Karpas-422 (cell line): ENCODE measurements around the gene IL17RC. TPM values are rescaled to one million over a fixed set of nuclear protein-coding genes. Genes with fewer than 3 reads are reported as not detected.

ENCODE experiments used
- DNase-seq: peaks from one replicate; pipeline ENCODE4 v3.0.0-alpha.2; 2015
- H2AFZ ChIP-seq: fragments of 200-600 bp; sonication (generic); 2 replicates; pipeline ENCODE4 v1.6.1; 2014; ENCODE audit warnings: antibody characterized with exemption, low read length, mixed read lengths
- H3K27ac ChIP-seq: fragments of 200-600 bp; sonication (generic); 2 replicates; pipeline ENCODE4 v1.5.1; 2014; ENCODE audit warnings: mild to moderate bottlenecking, low read length, moderate library complexity
- H3K27me3 ChIP-seq: fragments of 200-600 bp; sonication (generic); 2 replicates; pipeline ENCODE4 v1.6.1; 2014; ENCODE audit warnings: low read length, mixed read lengths
- H3K36me3 ChIP-seq: fragments of 200-600 bp; sonication (generic); 2 replicates; pipeline ENCODE4 v1.6.1; 2014; ENCODE audit warnings: low read length, mixed read lengths; ENCODE audit not compliant: insufficient read depth
- H3K4me1 ChIP-seq: fragments of 200-600 bp; sonication (generic); 2 replicates; pipeline ENCODE4 v1.6.1; 2014; ENCODE audit warnings: mild to moderate bottlenecking, low read length, mixed read lengths
- H3K4me2 ChIP-seq: fragments of 200-600 bp; sonication (generic); 2 replicates; pipeline ENCODE4 v1.6.1; 2014; ENCODE audit warnings: low read length, low read depth, mild to moderate bottlenecking; ENCODE audit not compliant: poor library complexity, severe bottlenecking
- H3K4me3 ChIP-seq: fragments of 200-600 bp; sonication (generic); 2 replicates; pipeline ENCODE4 v1.5.1; 2014; ENCODE audit warnings: mild to moderate bottlenecking, antibody characterized with exemption, low read length, mixed read lengths
- H3K79me2 ChIP-seq: fragments of 200-600 bp; sonication (generic); 2 replicates; pipeline ENCODE4 v1.6.1; 2014; ENCODE audit warnings: mild to moderate bottlenecking, low read length, mixed read lengths
- H3K9ac ChIP-seq: fragments of 200-600 bp; sonication (generic); 2 replicates; pipeline ENCODE4 v1.6.0; 2014; ENCODE audit warnings: low read length
- H3K9me2 ChIP-seq: fragments of 200-600 bp; sonication (generic), shearing (Covaris generic); replicated peaks from 2 replicates; pipeline ENCODE4 v1.6.0; 2014; ENCODE audit warnings: mild to moderate bottlenecking, low read length, moderate library complexity; ENCODE audit not compliant: insufficient read depth
- H3K9me3 ChIP-seq: fragments of 300-700, 200-600 bp; sonication (generic); 2 replicates; pipeline ENCODE4 v1.6.1; 2014; ENCODE audit warnings: low read length, mixed read lengths
- H4K20me1 ChIP-seq: fragments of 200-600 bp; sonication (generic); 2 replicates; pipeline ENCODE4 v1.6.1; 2014; ENCODE audit warnings: mild to moderate bottlenecking, antibody characterized with exemption, low read length, low read depth; ENCODE audit not compliant: insufficient read depth
- small RNA-seq: library from RNA; depleted of rRNA; stranded (forward); fragments of <200 nt; gene quantifications from one replicate; pipeline ENCODE3, GENCODE V24; 2014
- total RNA-seq: library from RNA; depleted of rRNA; stranded (reverse); fragments of >200 nt; shearing (Covaris generic); gene quantifications from 2 replicates; pipeline ENCODE4 v1.2.3, GENCODE V29; 2014; ENCODE audit warnings: low replicate concordance; rRNA removed

Gene IL17RC
- total RNA-seq, 1 experiment from 2014 or later = 2.5 TPM

DNA sequence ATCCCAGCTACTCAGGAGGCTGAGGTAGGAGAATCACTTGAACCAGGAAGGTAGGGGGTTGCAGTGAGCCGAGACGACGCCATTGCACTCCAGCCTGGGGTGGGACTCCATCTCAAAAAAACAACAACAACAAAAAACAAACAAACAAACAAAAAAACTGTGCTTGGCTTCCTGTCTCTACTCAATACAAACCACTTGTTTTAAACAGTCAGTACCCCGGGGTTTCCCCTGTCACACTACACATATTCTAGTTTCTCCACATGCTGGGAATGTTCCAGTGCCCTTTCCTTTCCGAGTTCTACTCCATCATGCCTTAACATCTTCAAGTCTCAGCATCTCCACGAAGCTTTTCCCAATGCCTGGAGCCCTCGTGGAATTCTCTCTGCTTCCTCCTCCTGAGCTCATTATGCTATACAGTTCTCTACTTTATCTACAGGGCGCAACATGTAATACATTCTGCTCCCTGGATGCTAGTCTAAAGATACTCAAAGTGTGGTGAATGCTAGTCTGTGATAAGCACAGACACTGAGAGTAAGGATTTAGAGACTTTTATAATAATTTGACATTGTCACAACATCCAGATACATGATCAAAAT, 61.9 kb downstream of the IL17RC start:
- DNase-seq = no peak
- Histone ChIP-seq H3K9me2 (no peaks in the 10 kb centered on the region), H3K4me3 (no peak overlapping the region), H3K9ac (no peak overlapping the region), H2AFZ (no peak overlapping the region), H3K27ac (no peak overlapping the region), H3K36me3 (peaks cover 12% of the 10 kb centered on the region; the same call in 1 of the 2 replicates), H4K20me1 (no peaks in the 10 kb centered on the region), H3K27me3 (no peaks in the 10 kb centered on the region), H3K9me3 (no peaks in the 10 kb centered on the region), H3K79me2 (peaks cover 39% of the 10 kb centered on the region), H3K4me1 (no peaks in the 10 kb centered on the region), H3K4me2 (no peak overlapping the region)

DNA sequence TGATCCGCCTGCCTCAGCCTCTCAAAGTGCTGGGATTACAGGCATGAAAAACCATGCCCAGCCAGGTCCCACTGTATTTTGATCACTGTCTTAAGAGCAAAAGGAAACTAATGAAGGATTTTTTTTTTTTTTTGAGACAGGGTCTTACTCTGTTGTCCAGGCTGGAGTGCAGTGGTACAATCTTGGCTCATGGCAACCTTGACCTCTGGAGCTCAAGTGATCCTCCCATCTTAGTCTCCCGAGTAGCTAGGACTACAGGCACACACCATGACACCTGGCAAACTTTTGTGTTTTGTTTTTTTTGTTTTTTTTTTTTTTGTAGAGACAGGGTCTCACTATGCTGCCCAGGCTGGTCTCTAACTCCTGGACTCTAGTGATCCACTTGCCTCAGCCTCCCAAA, 63.4 kb downstream of the IL17RC start:
- peaks cover 47% of the 10 kb centered on the region for H3K79me2 ChIP-seq

More for the DNA sequence above, 63.4 kb downstream of the IL17RC start:
- no peak overlapping the region for H3K4me3 ChIP-seq
- H3K9ac ChIP-seq = no peak overlapping the region
- no peaks in the 10 kb centered on the region for H3K27me3 ChIP-seq
- H3K4me2 ChIP-seq = no peak overlapping the region
- H4K20me1 ChIP-seq = no peaks in the 10 kb centered on the region
- no peaks in the 10 kb centered on the region for H3K9me3 ChIP-seq
- H3K27ac ChIP-seq = no peak overlapping the region
- H3K4me1 ChIP-seq = peaks cover 6% of the 10 kb centered on the region
- DNase-seq = no peak
- no peak overlapping the region for H2AFZ ChIP-seq
- H3K9me2 ChIP-seq = no peaks in the 10 kb centered on the region
- H3K36me3 ChIP-seq = peaks cover 7% of the 10 kb centered on the region; the same call in 1 of the 2 replicates

Small RNA genes within 50 kb of the gene (small RNA-seq; reads per million reads assigned to genes)
- gene RNU6-882P = not detected

Other genes with a start within 250 kb of the IL17RC start
- gene CPNE9, start 213.3 kb upstream of the IL17RC start, total RNA-seq = 0.18 TPM in 1 of 2 replicates, not detected in the other
- gene BRPF1, start 185.4 kb upstream of the IL17RC start, total RNA-seq = 14.5 and 28.2 TPM in 2 replicates
- gene OGG1, start 167.1 kb upstream of the IL17RC start, total RNA-seq = 22.1 and 48.7 TPM in 2 replicates
- 41.6 and 86.6 TPM in 2 replicates for gene CAMK1, start 147.2 kb upstream of the IL17RC start, total RNA-seq
- gene TADA3, start 124.6 kb upstream of the IL17RC start, total RNA-seq = 80.2 and 122 TPM in 2 replicates
- gene ARPC4, start 124.0 kb upstream of the IL17RC start, total RNA-seq = 102 and 123 TPM in 2 replicates
- gene TTLL3, start 106.8 kb upstream of the IL17RC start, total RNA-seq = 79.3 and 84.6 TPM in 2 replicates
- gene RPUSD3, start 73.1 kb upstream of the IL17RC start, total RNA-seq = 49.9 and 62.5 TPM in 2 replicates
- gene CIDEC, start 36.8 kb upstream of the IL17RC start, total RNA-seq = not detected in 2 replicates
- gene JAGN1, start 26.5 kb upstream of the IL17RC start, total RNA-seq = 33.5 and 39.2 TPM in 2 replicates
- gene IL17RE, start 14.2 kb upstream of the IL17RC start, total RNA-seq = not detected in 2 replicates
- 5.6 and 33.7 TPM in 2 replicates for gene CRELD1, start 16.7 kb downstream of the IL17RC start, total RNA-seq
- 1.0 and 2.1 TPM in 2 replicates for gene PRRT3, start 35.3 kb downstream of the IL17RC start, total RNA-seq
- 26.9 and 50.1 TPM in 2 replicates for gene EMC3, start 69.7 kb downstream of the IL17RC start, total RNA-seq
- gene FANCD2, start 109.3 kb downstream of the IL17RC start, total RNA-seq = 33.0 and 67.8 TPM in 2 replicates
- not detected in 2 replicates for gene FANCD2OS, start 191.2 kb downstream of the IL17RC start, total RNA-seq
- gene BRK1, start 198.6 kb downstream of the IL17RC start, total RNA-seq = 103 and 121 TPM in 2 replicates
- 77.7 and 81.9 TPM in 2 replicates for gene VHL, start 224.7 kb downstream of the IL17RC start, total RNA-seq
- gene IRAK2, start 247.8 kb downstream of the IL17RC start, total RNA-seq = 0.04 TPM in 1 of 2 replicates, not detected in the other